GM12878 (cell line): ENCODE measurements around the gene ZNF804B. TPM values are rescaled to one million over a fixed set of nuclear protein-coding genes. Genes with fewer than 3 reads are reported as not detected.

Source experiments
- ATAC-seq: fragments of 200-7000 bp; cut with Tn5 transposase; 3 replicates; pipeline ENCODE4 v1.9.1; 2020; ENCODE audit warnings: mild to moderate bottlenecking, moderate library complexity
- BruUV-seq: library from RNA; stranded (reverse); fragments of 400-500 nt; replicated peaks from 2 replicates; lab custom pipeline; 2021; lab: Mats Ljungman, UMichigan
- CTCF ChIA-PET: fragments of 300-600 bp; sonication (Branson Sonifier 250); formaldehyde crosslinking; extraction: SDS; loops from one replicate; lab custom pipeline; 2021; ENCODE audit warnings: inconsistent platforms; lab: Yijun Ruan, JAX
- POLR2A ChIA-PET: fragments of 350-600 bp; formaldehyde crosslinking; extraction: SDS; loops from one replicate; lab custom pipeline; 2021; ENCODE audit warnings: inconsistent platforms; lab: Charles Lee
- RAD21 ChIA-PET: fragments of 300-600 bp; sonication (Branson Sonifier 250); formaldehyde crosslinking; loops from one replicate; lab custom pipeline; 2023; ENCODE audit warnings: antibody characterized with exemption; ENCODE audit not compliant: unreplicated experiment; lab: Charles Lee
- SMC1A ChIA-PET: fragments of 300-600 bp; sonication (Branson Sonifier 250); formaldehyde crosslinking; loops from one replicate; lab custom pipeline; 2023; ENCODE audit not compliant: unreplicated experiment, uncharacterized antibody; lab: Charles Lee
- DNase-seq: peaks from one replicate; pipeline ENCODE4 v3.0.0-alpha.2; 2011; ENCODE audit warnings: low read depth, low spot score
- FAIRE-seq: peaks from 3 replicates; lab custom pipeline; 2011; peaks lifted over from hg19 to GRCh38; lab: Jason Lieb, UNC
- H2AFZ ChIP-seq: 2 replicates; pipeline ENCODE4 v1.6.0; 2011; ENCODE audit warnings: low read depth, low read length, control low read depth; ENCODE audit not compliant: control insufficient read depth
- H3K27ac ChIP-seq: 2 replicates; pipeline ENCODE4 v1.5.1; 2011; ENCODE audit warnings: control low read depth; ENCODE audit not compliant: control insufficient read depth, insufficient read depth
- H3K27me3 ChIP-seq, 2 experiments: replicated peaks in 1 of 2; 2 replicates each; pipeline versions ENCODE4 v1.6.0 to v1.6.1; 2011; ENCODE audit warnings: low read length in 1 of 2; ENCODE audit not compliant: control insufficient read depth in 2 of 2, insufficient read depth in 2 of 2
- H3K36me3 ChIP-seq, 2 experiments: 2 replicates each; pipeline ENCODE4 v1.5.1; 2011; ENCODE audit warnings: low read length in 1 of 2; ENCODE audit not compliant: control insufficient read depth in 2 of 2, insufficient read depth in 2 of 2
- H3K4me1 ChIP-seq: 2 replicates; pipeline ENCODE4 v1.6.1; 2011; ENCODE audit warnings: mild to moderate bottlenecking, low read length, moderate library complexity, mixed read lengths; ENCODE audit not compliant: control insufficient read depth, insufficient read depth
- H3K4me2 ChIP-seq: 2 replicates; pipeline ENCODE4 v1.6.0; 2011; ENCODE audit warnings: control low read depth; ENCODE audit not compliant: control insufficient read depth, insufficient read depth
- H3K4me3 ChIP-seq: fragments of 200-600 bp; sonication (generic); 2 replicates; pipeline ENCODE4 v1.5.1; 2016
- H3K79me2 ChIP-seq: 2 replicates; pipeline ENCODE4 v1.6.0; 2011; ENCODE audit warnings: low read length; ENCODE audit not compliant: control insufficient read depth, insufficient read depth
- H3K9ac ChIP-seq: 2 replicates; pipeline ENCODE4 v1.8.0; 2011; ENCODE audit warnings: low read length, control low read depth, mixed read lengths; ENCODE audit not compliant: control insufficient read depth, insufficient read depth
- H3K9me3 ChIP-seq: replicated peaks from 3 replicates; pipeline ENCODE4 v1.5.1; 2011; ENCODE audit warnings: mild to moderate bottlenecking, low read length; ENCODE audit not compliant: control insufficient read depth, insufficient read depth
- H4K20me1 ChIP-seq: 2 replicates; pipeline ENCODE4 v1.6.0; 2011; ENCODE audit not compliant: control insufficient read depth, insufficient read depth
- CTCF ChIP-seq, 3 experiments: IDR thresholded peaks in 2 of 3; conservative IDR thresholded peaks in 1 of 3; 2 replicates each; pipeline ENCODE4 v1.5.1; 2011; ENCODE audit warnings: low read depth in 3 of 3, low read length in 3 of 3, mild to moderate bottlenecking in 3 of 3, control low read depth in 2 of 3, moderate library complexity in 2 of 3, inconsistent platforms in 1 of 3, mixed read lengths in 1 of 3; ENCODE audit not compliant: control insufficient read depth in 2 of 3, insufficient read depth in 1 of 3; ENCODE audit errors: extremely low read depth in 1 of 3
- DPF2 ChIP-seq: fragments of 450-650 bp; IDR thresholded peaks from 2 replicates; pipeline ENCODE4 v1.6.1; 2017; ENCODE audit warnings: mild to moderate bottlenecking
- FOXK2 ChIP-seq: fragments of 450-650 bp; IDR thresholded peaks from 2 replicates; pipeline ENCODE4 v1.6.1; 2017; ENCODE audit warnings: mild to moderate bottlenecking, moderate library complexity
- IKZF2 ChIP-seq, 2 experiments: fragments of 450-650 bp; IDR thresholded peaks; 2 replicates each; pipeline ENCODE4 v1.6.1; 2017; ENCODE audit warnings: mild to moderate bottlenecking in 2 of 2, moderate library complexity in 2 of 2
- KAT2A ChIP-seq: conservative IDR thresholded peaks from 2 replicates; pipeline ENCODE4 v1.6.1; 2011; ENCODE audit warnings: low read depth, low read length; ENCODE audit not compliant: control insufficient read depth
- LARP7 ChIP-seq: fragments of 450-650 bp; IDR thresholded peaks from 2 replicates; pipeline ENCODE4 v1.6.1; 2017; ENCODE audit warnings: mild to moderate bottlenecking
- MTA3 ChIP-seq: IDR thresholded peaks from 2 replicates; pipeline ENCODE4 v1.6.1; 2012; ENCODE audit warnings: low read length, inconsistent platforms, borderline replicate concordance
- MYB ChIP-seq: fragments of 150-350 bp; IDR thresholded peaks from 2 replicates; pipeline ENCODE4 v1.6.1; 2014; ENCODE audit warnings: mild to moderate bottlenecking, low read depth, low read length, borderline replicate concordance
- PKNOX1 ChIP-seq: fragments of 450-650 bp; IDR thresholded peaks from 2 replicates; pipeline ENCODE4 v1.6.1; 2016; ENCODE audit warnings: mild to moderate bottlenecking
- POU2F2 ChIP-seq: IDR thresholded peaks from 3 replicates; pipeline ENCODE4 v1.6.1; 2011; ENCODE audit warnings: low read depth, mild to moderate bottlenecking, low read length, borderline replicate concordance
- RELA ChIP-seq: fragments of 450-650 bp; IDR thresholded peaks from 2 replicates; pipeline ENCODE4 v1.8.0; 2014; ENCODE audit warnings: borderline replicate concordance; ENCODE audit not compliant: partially characterized antibody
- RELB ChIP-seq: fragments of 450-650 bp; IDR thresholded peaks from 2 replicates; pipeline ENCODE4 v1.6.1; 2017; ENCODE audit warnings: low read depth, mild to moderate bottlenecking, moderate library complexity
- SMAD1 ChIP-seq: fragments of 450-650 bp; IDR thresholded peaks from 2 replicates; pipeline ENCODE4 v1.6.1; 2018; ENCODE audit warnings: mild to moderate bottlenecking, low read depth; ENCODE audit not compliant: partially characterized antibody
- ZNF207 ChIP-seq: fragments of 450-650 bp; IDR thresholded peaks from 2 replicates; pipeline ENCODE4 v1.6.1; 2014; ENCODE audit warnings: antibody characterized with exemption, mild to moderate bottlenecking, borderline replicate concordance
- WGBS: methylation state at CpG from one replicate; pipeline ENCODE4 v1.1.6; 2016; ENCODE audit warnings: low lambda C conversion rate; ENCODE audit not compliant: insufficient replicate concordance, insufficient coverage; ENCODE audit errors: missing lambda C conversion rate; 5-methylcytosine and 5-hydroxymethylcytosine counted together
- in situ Hi-C: fragments of 300-500 bp; cut with MboI; formaldehyde crosslinking; loops from 9 replicates; pipeline ENCODE4 v1.14.3; 2018; ENCODE audit warnings: mixed read lengths
- intact Hi-C: fragments of 100-400 bp; cut with micrococcal nuclease; formaldehyde crosslinking; loops from one replicate; pipeline ENCODE4 v1.14.2; 2022; ENCODE audit not compliant: unreplicated experiment
- polyA plus RNA-seq, 11 experiments: library from polyadenylated mRNA; depleted of rRNA in 4 of 11; unstranded in 6 of 11; stranded (reverse) in 5 of 11; fragments of >200 nt; fragmentation: Nextera tagmentation in 4 of 11; fragmentation: Illumina TruSeq in 1 of 11; extraction: Ambion mirVana in 4 of 11; extraction: Trizol in 1 of 11; gene quantifications; 1 replicate in 1 of 11; 2 replicates in 10 of 11; pipeline versions ENCODE4 v1.2.1 to v1.2.3, GENCODE V29; 2011 to 2016; ENCODE audit warnings: inconsistent platforms in 2 of 11, missing spikeins in 2 of 11, low read depth in 1 of 11
- total RNA-seq, 4 experiments: library from RNA; depleted of rRNA in 3 of 4; stranded (reverse); fragments of >200 nt in 3 of 4; fragmentation: Illumina TruSeq in 1 of 4; extraction: Trizol in 1 of 4; gene quantifications; 2 replicates each; pipeline versions ENCODE4 v1.2.1 to v1.2.3, GENCODE V29; 2013 to 2021
- TF ChIP-seq, protein P1 (sequence below): IDR thresholded peaks from 2 replicates; pipeline ENCODE4 v1.6.1; 2012; ENCODE audit warnings: improper control_type of control experiment, low read depth, low read length; ENCODE audit not compliant: insufficient replicate concordance

ZNF804B gene
- total and polyA plus RNA-seq, 10 of the 15 experiments (the other 5 are each of a cell fraction or from before 2014, with no cell fraction given): not detected

- no peak overlapping the region for H3K4me2 ChIP-seq
- no peak overlapping the region for H2AFZ ChIP-seq
- intact Hi-C loops (no loop called here), in situ Hi-C loops (loop anchor here (25.0 kb wide), 1 partner anchor 1325 kb away; no protein-coding TSS in a partner anchor)
- DNase-seq (no peak), ATAC-seq (no peak), FAIRE-seq (no peak)
- WGBS: 40% methylated on average over 2 of the region's 2 CpGs
- H3K9me3 ChIP-seq: no peaks in the 10 kb centered on the region
- BruUV-seq: no TSS peak
- H4K20me1 ChIP-seq: no peaks in the 10 kb centered on the region
- H3K4me1 ChIP-seq: no peaks in the 10 kb centered on the region
- POLR2A ChIA-PET: no interaction called here
- no peaks in the 10 kb centered on the region for H3K27me3 ChIP-seq
- H3K4me3 ChIP-seq: no peak overlapping the region
- H3K9ac ChIP-seq: no peak overlapping the region
- no peak overlapping the region for H3K27ac ChIP-seq
- RAD21 ChIA-PET: no interaction called here
- H3K79me2 ChIP-seq: no peaks in the 10 kb centered on the region
- CTCF ChIA-PET: no interaction called here
- TF ChIP-seq POU2F2 (no peak), ZNF207 (no peak), IKZF2 (IDR thresholded peaks at IDR 0.05) (no peak), LARP7 (no peak), SMAD1 (no peak), FOXK2 (no peak), RELB (no peak), KAT2A (no peak), RELA (no peak), MYB (no peak), PKNOX1 (no peak), CTCF (IDR thresholded peaks at IDR 0.05 in 2 of 3, conservative IDR thresholded peaks at IDR 0.05 in 1 of 3; ENCODE audit: control insufficient read depth in 2 of 3, extremely low read depth in 1 of 3, insufficient read depth in 1 of 3, low read depth in 3 of 3, low read length in 3 of 3) (no peak), MTA3 (no peak), DPF2 (no peak)
- TF ChIP-seq, protein P1, sequence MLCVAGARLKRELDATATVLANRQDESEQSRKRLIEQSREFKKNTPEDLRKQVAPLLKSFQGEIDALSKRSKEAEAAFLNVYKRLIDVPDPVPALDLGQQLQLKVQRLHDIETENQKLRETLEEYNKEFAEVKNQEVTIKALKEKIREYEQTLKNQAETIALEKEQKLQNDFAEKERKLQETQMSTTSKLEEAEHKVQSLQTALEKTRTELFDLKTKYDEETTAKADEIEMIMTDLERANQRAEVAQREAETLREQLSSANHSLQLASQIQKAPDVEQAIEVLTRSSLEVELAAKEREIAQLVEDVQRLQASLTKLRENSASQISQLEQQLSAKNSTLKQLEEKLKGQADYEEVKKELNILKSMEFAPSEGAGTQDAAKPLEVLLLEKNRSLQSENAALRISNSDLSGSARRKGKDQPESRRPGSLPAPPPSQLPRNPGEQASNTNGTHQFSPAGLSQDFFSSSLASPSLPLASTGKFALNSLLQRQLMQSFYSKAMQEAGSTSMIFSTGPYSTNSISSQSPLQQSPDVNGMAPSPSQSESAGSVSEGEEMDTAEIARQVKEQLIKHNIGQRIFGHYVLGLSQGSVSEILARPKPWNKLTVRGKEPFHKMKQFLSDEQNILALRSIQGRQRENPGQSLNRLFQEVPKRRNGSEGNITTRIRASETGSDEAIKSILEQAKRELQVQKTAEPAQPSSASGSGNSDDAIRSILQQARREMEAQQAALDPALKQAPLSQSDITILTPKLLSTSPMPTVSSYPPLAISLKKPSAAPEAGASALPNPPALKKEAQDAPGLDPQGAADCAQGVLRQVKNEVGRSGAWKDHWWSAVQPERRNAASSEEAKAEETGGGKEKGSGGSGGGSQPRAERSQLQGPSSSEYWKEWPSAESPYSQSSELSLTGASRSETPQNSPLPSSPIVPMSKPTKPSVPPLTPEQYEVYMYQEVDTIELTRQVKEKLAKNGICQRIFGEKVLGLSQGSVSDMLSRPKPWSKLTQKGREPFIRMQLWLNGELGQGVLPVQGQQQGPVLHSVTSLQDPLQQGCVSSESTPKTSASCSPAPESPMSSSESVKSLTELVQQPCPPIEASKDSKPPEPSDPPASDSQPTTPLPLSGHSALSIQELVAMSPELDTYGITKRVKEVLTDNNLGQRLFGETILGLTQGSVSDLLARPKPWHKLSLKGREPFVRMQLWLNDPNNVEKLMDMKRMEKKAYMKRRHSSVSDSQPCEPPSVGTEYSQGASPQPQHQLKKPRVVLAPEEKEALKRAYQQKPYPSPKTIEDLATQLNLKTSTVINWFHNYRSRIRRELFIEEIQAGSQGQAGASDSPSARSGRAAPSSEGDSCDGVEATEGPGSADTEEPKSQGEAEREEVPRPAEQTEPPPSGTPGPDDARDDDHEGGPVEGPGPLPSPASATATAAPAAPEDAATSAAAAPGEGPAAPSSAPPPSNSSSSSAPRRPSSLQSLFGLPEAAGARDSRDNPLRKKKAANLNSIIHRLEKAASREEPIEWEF: no peak
- SMC1A ChIA-PET: no interaction called here
- H3K36me3 ChIP-seq: no peaks in the 10 kb centered on the region
Observed at GRCh38 chr7:88787777-88788176, 28.3 kb downstream of the ZNF804B start.
